ENCODE measurements around the gene GPR155.
"Not testable (repeated sequence)": the region's sequence is repeated elsewhere in the genome, so short reads cannot be mapped to it uniquely, and the experiment has no call there.

GPR155 gene

DNA sequence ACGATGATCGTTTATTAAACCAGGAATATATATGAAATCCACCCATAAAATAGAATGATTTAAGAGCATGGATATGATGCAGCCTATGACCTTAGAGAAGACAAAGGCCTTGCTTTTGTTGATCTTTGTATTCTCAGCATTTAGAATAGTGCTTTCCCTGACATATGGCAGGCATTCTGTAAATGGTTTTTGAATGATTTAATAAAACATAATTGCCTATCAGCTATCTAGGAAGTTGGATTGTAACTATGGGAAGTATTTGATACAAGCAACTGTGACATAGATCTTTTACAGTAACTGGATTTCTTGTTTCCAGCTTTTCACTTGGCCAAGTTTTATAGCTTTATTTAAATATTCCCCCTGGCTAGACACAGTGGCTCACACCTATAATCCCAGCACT lies 5.1 kb upstream of the GPR155 start:
- no peaks in the 10 kb centered on the region for H3K27me3 ChIP-seq (ENCODE audit: control insufficient read depth in 1 of 2, insufficient read depth in 2 of 2, low read length in 2 of 2)
- H3K9me3 ChIP-seq (ENCODE audit: control insufficient read depth in 1 of 2, low read length in 2 of 2) = no peaks in the 10 kb centered on the region
- H3K9ac ChIP-seq (ENCODE audit: low read depth in 1 of 2, low read length in 2 of 2) = no peak overlapping the region
- no peak overlapping the region for H3K4me3 ChIP-seq (ENCODE audit: low read depth in 1 of 2, low read length in 2 of 2)
- H3K36me3 ChIP-seq (ENCODE audit: control insufficient read depth in 1 of 2, insufficient read depth in 2 of 2, low read length in 2 of 2) = no peaks in the 10 kb centered on the region
- H3K27ac ChIP-seq (ENCODE audit: low read depth, low read length) = no peak overlapping the region
- H3K4me1 ChIP-seq (ENCODE audit: control insufficient read depth in 1 of 2, insufficient read depth in 2 of 2, low read length in 2 of 2) = peaks cover 8 to 17% of the 10 kb centered on the region in 2 donors

DNA sequence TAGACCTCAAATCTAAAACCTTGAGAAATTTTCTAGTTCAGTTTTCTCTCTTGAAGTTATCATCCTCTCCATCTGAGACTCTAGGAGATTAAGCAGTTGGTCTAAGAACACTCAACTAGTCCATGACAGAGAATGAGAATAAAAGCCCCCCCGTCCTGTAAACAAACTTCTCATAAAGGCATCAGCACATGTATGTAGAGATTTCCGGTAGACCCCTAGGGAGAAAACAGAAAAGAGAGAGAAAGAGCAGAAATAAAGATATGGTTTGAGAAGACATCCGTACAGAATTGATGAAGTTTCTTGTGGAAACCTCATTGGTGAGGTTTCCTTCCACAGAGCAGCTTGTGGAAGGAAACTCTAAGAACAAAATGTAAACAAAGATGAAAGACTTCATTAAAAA lies 3.2 kb upstream of the GPR155 start:
- Histone ChIP-seq H3K4me3 (ENCODE audit: low read depth in 1 of 2, low read length in 2 of 2) (no peak overlapping the region), H3K27me3 (ENCODE audit: control insufficient read depth in 1 of 2, insufficient read depth in 2 of 2, low read length in 2 of 2) (no peaks in the 10 kb centered on the region), H3K36me3 (ENCODE audit: control insufficient read depth in 1 of 2, insufficient read depth in 2 of 2, low read length in 2 of 2) (no peaks in the 10 kb centered on the region), H3K9ac (ENCODE audit: low read depth in 1 of 2, low read length in 2 of 2) (no peak overlapping the region), H3K9me3 (ENCODE audit: control insufficient read depth in 1 of 2, low read length in 2 of 2) (no peaks in the 10 kb centered on the region), H3K27ac (ENCODE audit: low read depth, low read length) (no peak overlapping the region), H3K4me1 (ENCODE audit: control insufficient read depth in 1 of 2, insufficient read depth in 2 of 2, low read length in 2 of 2) (peaks cover 0 to 24% of the 10 kb centered on the region in 2 donors)

GRCh38 chr2:174489520-174489919 lies 2.7 kb upstream of the GPR155 start:
- not testable (repeated sequence) for H3K9ac ChIP-seq (ENCODE audit: low read depth in 1 of 2, low read length in 2 of 2); H3K9me3 ChIP-seq (ENCODE audit: control insufficient read depth in 1 of 2, low read length in 2 of 2); H3K27me3 ChIP-seq (ENCODE audit: control insufficient read depth in 1 of 2, insufficient read depth in 2 of 2, low read length in 2 of 2); H3K36me3 ChIP-seq (ENCODE audit: control insufficient read depth in 1 of 2, insufficient read depth in 2 of 2, low read length in 2 of 2); H3K4me3 ChIP-seq (ENCODE audit: low read depth in 1 of 2, low read length in 2 of 2); H3K27ac ChIP-seq (ENCODE audit: low read depth, low read length)
- H3K4me1 ChIP-seq (ENCODE audit: control insufficient read depth in 1 of 2, insufficient read depth in 2 of 2, low read length in 2 of 2) = peaks cover 0 to 29% of the 10 kb centered on the region in 2 donors

DNA sequence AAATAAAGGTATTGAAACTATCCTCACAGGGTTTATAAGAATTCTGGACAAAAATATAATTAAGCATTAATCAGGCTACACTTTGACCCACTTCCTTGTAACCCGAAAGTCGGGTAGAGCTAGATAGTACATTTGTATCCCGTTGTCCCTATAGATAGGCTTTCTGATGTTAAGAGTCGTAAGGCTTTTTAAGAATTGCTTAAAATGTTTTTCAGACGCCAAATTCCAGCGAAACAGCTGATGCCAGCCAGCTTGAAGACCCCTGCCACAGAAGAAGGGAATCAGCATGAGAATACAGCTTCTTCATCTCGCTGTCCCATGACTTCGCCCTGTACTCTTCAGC lies 962 bp upstream of the GPR155 start:
- peak overlapping the region; percentile 81 to 84 for H3K4me3 ChIP-seq (ENCODE audit: low read depth in 1 of 2, low read length in 2 of 2)
- H3K36me3 ChIP-seq (ENCODE audit: control insufficient read depth in 1 of 2, insufficient read depth in 2 of 2, low read length in 2 of 2) = no peaks in the 10 kb centered on the region
- H3K27ac ChIP-seq (ENCODE audit: low read depth, low read length) = no peak overlapping the region
- no peaks in the 10 kb centered on the region for H3K9me3 ChIP-seq (ENCODE audit: control insufficient read depth in 1 of 2, low read length in 2 of 2)
- no peak overlapping the region for H3K9ac ChIP-seq (ENCODE audit: low read depth in 1 of 2, low read length in 2 of 2)
- H3K4me1 ChIP-seq (ENCODE audit: control insufficient read depth in 1 of 2, insufficient read depth in 2 of 2, low read length in 2 of 2) = peaks cover 0 to 22% of the 10 kb centered on the region in 2 donors
- H3K27me3 ChIP-seq (ENCODE audit: control insufficient read depth in 1 of 2, insufficient read depth in 2 of 2, low read length in 2 of 2) = peaks cover 0 to 3% of the 10 kb centered on the region in 2 donors

- Histone ChIP-seq H3K36me3 (ENCODE audit: control insufficient read depth in 1 of 2, insufficient read depth in 2 of 2, low read length in 2 of 2) (no peaks in the 10 kb centered on the region), H3K4me3 (ENCODE audit: low read depth in 1 of 2, low read length in 2 of 2) (peak overlapping the region; percentile 81 to 84), H3K9me3 (ENCODE audit: control insufficient read depth in 1 of 2, low read length in 2 of 2) (no peaks in the 10 kb centered on the region), H3K9ac (ENCODE audit: low read depth in 1 of 2, low read length in 2 of 2) (peak overlapping the region; percentile 48 to 65), H3K27ac (ENCODE audit: low read depth, low read length) (peak overlapping the region; percentile 68), H3K4me1 (ENCODE audit: control insufficient read depth in 1 of 2, insufficient read depth in 2 of 2, low read length in 2 of 2) (peaks cover 0 to 19% of the 10 kb centered on the region in 2 donors), H3K27me3 (ENCODE audit: control insufficient read depth in 1 of 2, insufficient read depth in 2 of 2, low read length in 2 of 2) (peaks cover 0 to 3% of the 10 kb centered on the region in 2 donors)
Observed at GRCh38 chr2:174487108-174487819, 435 bp upstream of the GPR155 start.

GRCh38 chr2:174485788-174486562 lies 854 bp downstream of the GPR155 start:
- peak overlapping the region; percentile 8 for H3K27ac ChIP-seq (ENCODE audit: low read depth, low read length)
- peak overlapping the region; percentile 60 to 73 for H3K9ac ChIP-seq (ENCODE audit: low read depth in 1 of 2, low read length in 2 of 2)
- peaks cover 0 to 3% of the 10 kb centered on the region in 2 donors for H3K27me3 ChIP-seq (ENCODE audit: control insufficient read depth in 1 of 2, insufficient read depth in 2 of 2, low read length in 2 of 2)
- H3K4me3 ChIP-seq (ENCODE audit: low read depth in 1 of 2, low read length in 2 of 2) = peak overlapping the region; percentile 83 to 91
- peaks cover 0 to 19% of the 10 kb centered on the region in 2 donors for H3K4me1 ChIP-seq (ENCODE audit: control insufficient read depth in 1 of 2, insufficient read depth in 2 of 2, low read length in 2 of 2)
- H3K36me3 ChIP-seq (ENCODE audit: control insufficient read depth in 1 of 2, insufficient read depth in 2 of 2, low read length in 2 of 2) = peaks cover 0 to 5% of the 10 kb centered on the region in 2 donors
- H3K9me3 ChIP-seq (ENCODE audit: control insufficient read depth in 1 of 2, low read length in 2 of 2) = no peaks in the 10 kb centered on the region

DNA sequence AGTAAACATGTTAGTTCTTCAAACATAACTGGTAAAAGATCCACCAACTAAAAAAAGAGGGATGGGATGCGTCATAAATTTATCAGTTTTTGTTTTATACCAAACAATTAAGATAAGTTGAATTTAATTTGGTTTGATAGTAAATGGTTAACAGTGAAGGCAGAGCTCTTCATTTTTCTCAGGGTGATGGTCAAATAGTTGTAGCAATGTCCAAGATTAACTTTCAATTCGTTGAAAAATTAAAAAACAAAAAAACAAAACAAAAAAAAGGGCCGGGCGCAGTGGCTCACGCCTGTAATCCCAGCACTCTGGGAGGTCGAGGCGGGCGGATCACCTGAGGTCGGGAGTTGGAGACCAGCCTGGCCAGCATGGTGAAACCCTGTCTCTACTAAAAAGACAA lies 1.8 kb downstream of the GPR155 start:
- not testable (repeated sequence) for H3K4me3 ChIP-seq (ENCODE audit: low read depth in 1 of 2, low read length in 2 of 2); H3K9ac ChIP-seq (ENCODE audit: low read depth in 1 of 2, low read length in 2 of 2); H3K27me3 ChIP-seq (ENCODE audit: control insufficient read depth in 1 of 2, insufficient read depth in 2 of 2, low read length in 2 of 2); H3K36me3 ChIP-seq (ENCODE audit: control insufficient read depth in 1 of 2, insufficient read depth in 2 of 2, low read length in 2 of 2); H3K27ac ChIP-seq (ENCODE audit: low read depth, low read length); H3K9me3 ChIP-seq (ENCODE audit: control insufficient read depth in 1 of 2, low read length in 2 of 2)
- peaks cover 0 to 19% of the 10 kb centered on the region in 2 donors for H3K4me1 ChIP-seq (ENCODE audit: control insufficient read depth in 1 of 2, insufficient read depth in 2 of 2, low read length in 2 of 2)

- no peak overlapping the region for H3K27ac ChIP-seq (ENCODE audit: low read depth, low read length)
Observed at GRCh38 chr2:174484573-174484972, 2.3 kb downstream of the GPR155 start.

DNA sequence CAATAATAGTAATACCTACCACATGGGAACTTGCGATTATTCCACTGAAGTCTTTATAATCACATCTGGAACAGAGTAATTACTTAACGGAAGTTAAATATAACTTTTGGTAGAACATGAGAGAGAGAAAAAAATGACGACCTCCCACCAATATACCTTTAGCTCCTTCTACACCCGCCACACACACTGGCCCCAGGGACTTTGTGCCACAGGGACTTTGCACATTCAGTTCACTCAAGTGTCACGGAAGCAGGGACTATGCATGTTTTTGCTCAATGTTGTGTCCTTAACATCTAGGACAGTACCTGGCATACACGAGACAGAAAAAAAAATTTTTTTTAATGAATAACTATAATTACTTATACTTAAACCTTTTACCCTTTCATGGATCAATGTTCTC lies 4.0 kb downstream of the GPR155 start:
- Histone ChIP-seq H3K27ac (ENCODE audit: low read depth, low read length) (no peak overlapping the region), H3K36me3 (ENCODE audit: control insufficient read depth in 1 of 2, insufficient read depth in 2 of 2, low read length in 2 of 2) (peaks cover 3 to 5% of the 10 kb centered on the region in 2 donors), H3K27me3 (ENCODE audit: control insufficient read depth in 1 of 2, insufficient read depth in 2 of 2, low read length in 2 of 2) (peaks cover 0 to 3% of the 10 kb centered on the region in 2 donors), H3K4me1 (ENCODE audit: control insufficient read depth in 1 of 2, insufficient read depth in 2 of 2, low read length in 2 of 2) (peaks cover 4 to 17% of the 10 kb centered on the region in 2 donors), H3K4me3 (ENCODE audit: low read depth in 1 of 2, low read length in 2 of 2) (no peak overlapping the region), H3K9me3 (ENCODE audit: control insufficient read depth in 1 of 2, low read length in 2 of 2) (no peaks in the 10 kb centered on the region), H3K9ac (ENCODE audit: low read depth in 1 of 2, low read length in 2 of 2) (no peak overlapping the region)

More at GRCh38 chr2:174484573-174484972, 2.3 kb downstream of the GPR155 start:
- peaks cover 0 to 5% of the 10 kb centered on the region in 2 donors for H3K36me3 ChIP-seq (ENCODE audit: control insufficient read depth in 1 of 2, insufficient read depth in 2 of 2, low read length in 2 of 2)
- H3K9me3 ChIP-seq (ENCODE audit: control insufficient read depth in 1 of 2, low read length in 2 of 2) = no peaks in the 10 kb centered on the region
- H3K27me3 ChIP-seq (ENCODE audit: control insufficient read depth in 1 of 2, insufficient read depth in 2 of 2, low read length in 2 of 2) = peaks cover 0 to 3% of the 10 kb centered on the region in 2 donors
- H3K4me1 ChIP-seq (ENCODE audit: control insufficient read depth in 1 of 2, insufficient read depth in 2 of 2, low read length in 2 of 2) = peaks cover 0 to 19% of the 10 kb centered on the region in 2 donors
- peak overlapping the region in 1 of 2 donors; percentile 2 for H3K9ac ChIP-seq (ENCODE audit: low read depth in 1 of 2, low read length in 2 of 2)
- H3K4me3 ChIP-seq (ENCODE audit: low read depth in 1 of 2, low read length in 2 of 2) = no peak overlapping the region

GRCh38 chr2:174477759-174478158 lies 9.1 kb downstream of the GPR155 start:
- peaks cover 3 to 5% of the 10 kb centered on the region in 2 donors for H3K36me3 ChIP-seq (ENCODE audit: control insufficient read depth in 1 of 2, insufficient read depth in 2 of 2, low read length in 2 of 2)
- no peak overlapping the region for H3K9ac ChIP-seq (ENCODE audit: low read depth in 1 of 2, low read length in 2 of 2)
- no peak overlapping the region for H3K27ac ChIP-seq (ENCODE audit: low read depth, low read length)
- no peaks in the 10 kb centered on the region for H3K9me3 ChIP-seq (ENCODE audit: control insufficient read depth in 1 of 2, low read length in 2 of 2)
- H3K4me1 ChIP-seq (ENCODE audit: control insufficient read depth in 1 of 2, insufficient read depth in 2 of 2, low read length in 2 of 2) = peaks cover 0 to 6% of the 10 kb centered on the region in 2 donors
- H3K4me3 ChIP-seq (ENCODE audit: low read depth in 1 of 2, low read length in 2 of 2) = no peak overlapping the region
- H3K27me3 ChIP-seq (ENCODE audit: control insufficient read depth in 1 of 2, insufficient read depth in 2 of 2, low read length in 2 of 2) = no peaks in the 10 kb centered on the region

All from duodenal mucosa (tissue), 2 donors.